GM12878 (cell line): ENCODE measurements around the gene RBM11. TPM values are rescaled to one million over a fixed set of nuclear protein-coding genes. Genes with fewer than 3 reads are reported as not detected.

Experiments used
- ATAC-seq: fragments of 200-7000 bp; cut with Tn5 transposase; 3 replicates; pipeline ENCODE4 v1.9.1; 2020; ENCODE audit warnings: mild to moderate bottlenecking, moderate library complexity
- BruUV-seq: library from RNA; stranded (reverse); fragments of 400-500 nt; replicated peaks from 2 replicates; lab custom pipeline; 2021; lab: Mats Ljungman, UMichigan
- CTCF ChIA-PET: fragments of 300-600 bp; sonication (Branson Sonifier 250); formaldehyde crosslinking; extraction: SDS; loops from one replicate; lab custom pipeline; 2021; ENCODE audit warnings: inconsistent platforms; lab: Yijun Ruan, JAX
- POLR2A ChIA-PET: fragments of 350-600 bp; formaldehyde crosslinking; extraction: SDS; loops from one replicate; lab custom pipeline; 2021; ENCODE audit warnings: inconsistent platforms; lab: Charles Lee
- RAD21 ChIA-PET: fragments of 300-600 bp; sonication (Branson Sonifier 250); formaldehyde crosslinking; loops from one replicate; lab custom pipeline; 2023; ENCODE audit warnings: antibody characterized with exemption; ENCODE audit not compliant: unreplicated experiment; lab: Charles Lee
- SMC1A ChIA-PET: fragments of 300-600 bp; sonication (Branson Sonifier 250); formaldehyde crosslinking; loops from one replicate; lab custom pipeline; 2023; ENCODE audit not compliant: unreplicated experiment, uncharacterized antibody; lab: Charles Lee
- DNase-seq: peaks from one replicate; pipeline ENCODE4 v3.0.0-alpha.2; 2011; ENCODE audit warnings: low read depth, low spot score
- FAIRE-seq: peaks from 3 replicates; lab custom pipeline; 2011; peaks lifted over from hg19 to GRCh38; lab: Jason Lieb, UNC
- H2AFZ ChIP-seq: 2 replicates; pipeline ENCODE4 v1.6.0; 2011; ENCODE audit warnings: low read depth, low read length, control low read depth; ENCODE audit not compliant: control insufficient read depth
- H3K27ac ChIP-seq: 2 replicates; pipeline ENCODE4 v1.5.1; 2011; ENCODE audit warnings: control low read depth; ENCODE audit not compliant: control insufficient read depth, insufficient read depth
- H3K27me3 ChIP-seq, 2 experiments: replicated peaks in 1 of 2; 2 replicates each; pipeline versions ENCODE4 v1.6.0 to v1.6.1; 2011; ENCODE audit warnings: low read length in 1 of 2; ENCODE audit not compliant: control insufficient read depth in 2 of 2, insufficient read depth in 2 of 2
- H3K36me3 ChIP-seq, 2 experiments: 2 replicates each; pipeline ENCODE4 v1.5.1; 2011; ENCODE audit warnings: low read length in 1 of 2; ENCODE audit not compliant: control insufficient read depth in 2 of 2, insufficient read depth in 2 of 2
- H3K4me1 ChIP-seq: 2 replicates; pipeline ENCODE4 v1.6.1; 2011; ENCODE audit warnings: mild to moderate bottlenecking, low read length, moderate library complexity, mixed read lengths; ENCODE audit not compliant: control insufficient read depth, insufficient read depth
- H3K4me2 ChIP-seq: 2 replicates; pipeline ENCODE4 v1.6.0; 2011; ENCODE audit warnings: control low read depth; ENCODE audit not compliant: control insufficient read depth, insufficient read depth
- H3K4me3 ChIP-seq: fragments of 200-600 bp; sonication (generic); 2 replicates; pipeline ENCODE4 v1.5.1; 2016
- H3K79me2 ChIP-seq: 2 replicates; pipeline ENCODE4 v1.6.0; 2011; ENCODE audit warnings: low read length; ENCODE audit not compliant: control insufficient read depth, insufficient read depth
- H3K9ac ChIP-seq: 2 replicates; pipeline ENCODE4 v1.8.0; 2011; ENCODE audit warnings: low read length, control low read depth, mixed read lengths; ENCODE audit not compliant: control insufficient read depth, insufficient read depth
- H3K9me3 ChIP-seq: replicated peaks from 3 replicates; pipeline ENCODE4 v1.5.1; 2011; ENCODE audit warnings: mild to moderate bottlenecking, low read length; ENCODE audit not compliant: control insufficient read depth, insufficient read depth
- H4K20me1 ChIP-seq: 2 replicates; pipeline ENCODE4 v1.6.0; 2011; ENCODE audit not compliant: control insufficient read depth, insufficient read depth
- CBFB ChIP-seq: IDR thresholded peaks from 2 replicates; pipeline ENCODE4 v1.6.1; 2016; ENCODE audit warnings: antibody characterized with exemption, low read depth
- CBX3 ChIP-seq: fragments of 200-600 bp; sonication (generic); IDR thresholded peaks from 2 replicates; pipeline ENCODE4 v1.6.1; 2016; ENCODE audit warnings: low read depth, borderline replicate concordance
- DPF2 ChIP-seq: fragments of 450-650 bp; IDR thresholded peaks from 2 replicates; pipeline ENCODE4 v1.6.1; 2017; ENCODE audit warnings: mild to moderate bottlenecking
- HDAC2 ChIP-seq: fragments of 200-600 bp; sonication (generic); IDR thresholded peaks from 2 replicates; pipeline ENCODE4 v1.6.1; 2017
- LARP7 ChIP-seq: fragments of 450-650 bp; IDR thresholded peaks from 2 replicates; pipeline ENCODE4 v1.6.1; 2017; ENCODE audit warnings: mild to moderate bottlenecking
- MTA3 ChIP-seq: IDR thresholded peaks from 2 replicates; pipeline ENCODE4 v1.6.1; 2012; ENCODE audit warnings: low read length, inconsistent platforms, borderline replicate concordance
- PAX5 ChIP-seq: IDR thresholded peaks from 2 replicates; pipeline ENCODE4 v1.6.1; 2011; ENCODE audit warnings: low read depth, low read length, borderline replicate concordance
- SREBF1 ChIP-seq: IDR thresholded peaks from 2 replicates; pipeline ENCODE4 v1.6.1; 2012; ENCODE audit warnings: mild to moderate bottlenecking, low read length
- WGBS: methylation state at CpG from one replicate; pipeline ENCODE4 v1.1.6; 2016; ENCODE audit warnings: low lambda C conversion rate; ENCODE audit not compliant: insufficient replicate concordance, insufficient coverage; ENCODE audit errors: missing lambda C conversion rate; 5-methylcytosine and 5-hydroxymethylcytosine counted together
- in situ Hi-C: fragments of 300-500 bp; cut with MboI; formaldehyde crosslinking; loops from 9 replicates; pipeline ENCODE4 v1.14.3; 2018; ENCODE audit warnings: mixed read lengths
- intact Hi-C: fragments of 100-400 bp; cut with micrococcal nuclease; formaldehyde crosslinking; loops from one replicate; pipeline ENCODE4 v1.14.2; 2022; ENCODE audit not compliant: unreplicated experiment
- polyA plus RNA-seq, 11 experiments: library from polyadenylated mRNA; depleted of rRNA in 4 of 11; unstranded in 6 of 11; stranded (reverse) in 5 of 11; fragments of >200 nt; fragmentation: Nextera tagmentation in 4 of 11; fragmentation: Illumina TruSeq in 1 of 11; extraction: Ambion mirVana in 4 of 11; extraction: Trizol in 1 of 11; gene quantifications; 1 replicate in 1 of 11; 2 replicates in 10 of 11; pipeline versions ENCODE4 v1.2.1 to v1.2.3, GENCODE V29; 2011 to 2016; ENCODE audit warnings: inconsistent platforms in 2 of 11, missing spikeins in 2 of 11, low read depth in 1 of 11
- total RNA-seq, 4 experiments: library from RNA; depleted of rRNA in 3 of 4; stranded (reverse); fragments of >200 nt in 3 of 4; fragmentation: Illumina TruSeq in 1 of 4; extraction: Trizol in 1 of 4; gene quantifications; 2 replicates each; pipeline versions ENCODE4 v1.2.1 to v1.2.3, GENCODE V29; 2013 to 2021
- TF ChIP-seq, protein P1 (sequence below): fragments of 450-650 bp; formaldehyde crosslinking; IDR thresholded peaks from 2 replicates; pipeline ENCODE4 v1.4.0; 2020; ENCODE audit warnings: mild to moderate bottlenecking, moderate library complexity
- TF ChIP-seq, protein P2 (sequence below): IDR thresholded peaks from 2 replicates; pipeline ENCODE4 v1.6.1; 2012; ENCODE audit warnings: low read length, inconsistent platforms

Gene RBM11
- total and polyA plus RNA-seq, 10 of the 15 experiments (the other 5 are each of a cell fraction or from before 2014, with no cell fraction given) = 0.29 to 1.8 (median 0.35) TPM; not detected in 1

DNA sequence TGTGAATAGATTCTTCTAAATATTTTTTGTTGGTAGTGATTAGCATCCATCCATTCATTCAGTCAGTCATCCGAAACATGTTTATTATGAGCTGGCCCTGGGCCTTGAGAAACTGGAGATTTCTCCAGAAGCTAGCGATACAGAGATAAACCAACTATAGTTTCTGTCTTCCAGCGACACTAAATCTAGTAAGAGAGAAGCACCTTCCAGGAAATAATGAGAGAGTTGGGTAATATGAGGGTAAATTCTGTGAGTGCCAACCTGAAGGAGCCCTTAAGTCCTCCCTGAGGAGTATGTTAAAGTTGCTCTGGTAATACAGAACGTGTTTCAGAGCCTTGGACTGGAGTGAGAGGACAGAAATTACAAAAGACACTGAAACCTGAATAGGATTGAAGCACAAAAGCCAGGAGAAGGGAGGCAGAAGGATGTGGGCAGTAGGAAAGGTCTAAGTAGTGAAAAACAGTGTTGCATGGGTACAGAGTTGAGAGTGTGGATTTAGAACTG lies 59.8 kb downstream of the RBM11 start:
- Histone ChIP-seq H3K4me2 (no peak overlapping the region), H3K27me3 (no peaks in the 10 kb centered on the region; a peak in 1 of 4 replicates), H2AFZ (no peak overlapping the region), H3K36me3 (no peaks in the 10 kb centered on the region), H3K27ac (no peak overlapping the region), H3K9me3 (no peaks in the 10 kb centered on the region), H3K4me1 (no peaks in the 10 kb centered on the region), H3K4me3 (no peak overlapping the region), H3K79me2 (no peaks in the 10 kb centered on the region), H4K20me1 (no peaks in the 10 kb centered on the region), H3K9ac (no peak overlapping the region)
- ChIA-PET POLR2A (no interaction called here), CTCF (no interaction called here), RAD21 (no interaction called here), SMC1A (no interaction called here)
- BruUV-seq = no TSS peak
- no peak for ATAC-seq
- WGBS = 13% methylated on average over 4 of the region's 4 CpGs
- in situ Hi-C loops (no loop called here), intact Hi-C loops (no loop called here)
- DNase-seq = no peak
- FAIRE-seq = no peak
- TF ChIP-seq, protein P1, sequence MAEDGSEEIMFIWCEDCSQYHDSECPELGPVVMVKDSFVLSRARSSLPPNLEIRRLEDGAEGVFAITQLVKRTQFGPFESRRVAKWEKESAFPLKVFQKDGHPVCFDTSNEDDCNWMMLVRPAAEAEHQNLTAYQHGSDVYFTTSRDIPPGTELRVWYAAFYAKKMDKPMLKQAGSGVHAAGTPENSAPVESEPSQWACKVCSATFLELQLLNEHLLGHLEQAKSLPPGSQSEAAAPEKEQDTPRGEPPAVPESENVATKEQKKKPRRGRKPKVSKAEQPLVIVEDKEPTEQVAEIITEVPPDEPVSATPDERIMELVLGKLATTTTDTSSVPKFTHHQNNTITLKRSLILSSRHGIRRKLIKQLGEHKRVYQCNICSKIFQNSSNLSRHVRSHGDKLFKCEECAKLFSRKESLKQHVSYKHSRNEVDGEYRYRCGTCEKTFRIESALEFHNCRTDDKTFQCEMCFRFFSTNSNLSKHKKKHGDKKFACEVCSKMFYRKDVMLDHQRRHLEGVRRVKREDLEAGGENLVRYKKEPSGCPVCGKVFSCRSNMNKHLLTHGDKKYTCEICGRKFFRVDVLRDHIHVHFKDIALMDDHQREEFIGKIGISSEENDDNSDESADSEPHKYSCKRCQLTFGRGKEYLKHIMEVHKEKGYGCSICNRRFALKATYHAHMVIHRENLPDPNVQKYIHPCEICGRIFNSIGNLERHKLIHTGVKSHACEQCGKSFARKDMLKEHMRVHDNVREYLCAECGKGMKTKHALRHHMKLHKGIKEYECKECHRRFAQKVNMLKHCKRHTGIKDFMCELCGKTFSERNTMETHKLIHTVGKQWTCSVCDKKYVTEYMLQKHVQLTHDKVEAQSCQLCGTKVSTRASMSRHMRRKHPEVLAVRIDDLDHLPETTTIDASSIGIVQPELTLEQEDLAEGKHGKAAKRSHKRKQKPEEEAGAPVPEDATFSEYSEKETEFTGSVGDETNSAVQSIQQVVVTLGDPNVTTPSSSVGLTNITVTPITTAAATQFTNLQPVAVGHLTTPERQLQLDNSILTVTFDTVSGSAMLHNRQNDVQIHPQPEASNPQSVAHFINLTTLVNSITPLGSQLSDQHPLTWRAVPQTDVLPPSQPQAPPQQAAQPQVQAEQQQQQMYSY (CRISPR knock-in tag) = no peak
- no peak for TF ChIP-seq DPF2
- no peak for TF ChIP-seq HDAC2
- TF ChIP-seq CBX3 = no peak
- no peak for TF ChIP-seq CBFB
- no peak for TF ChIP-seq SREBF1
- TF ChIP-seq MTA3 = no peak
- TF ChIP-seq, protein P2, sequence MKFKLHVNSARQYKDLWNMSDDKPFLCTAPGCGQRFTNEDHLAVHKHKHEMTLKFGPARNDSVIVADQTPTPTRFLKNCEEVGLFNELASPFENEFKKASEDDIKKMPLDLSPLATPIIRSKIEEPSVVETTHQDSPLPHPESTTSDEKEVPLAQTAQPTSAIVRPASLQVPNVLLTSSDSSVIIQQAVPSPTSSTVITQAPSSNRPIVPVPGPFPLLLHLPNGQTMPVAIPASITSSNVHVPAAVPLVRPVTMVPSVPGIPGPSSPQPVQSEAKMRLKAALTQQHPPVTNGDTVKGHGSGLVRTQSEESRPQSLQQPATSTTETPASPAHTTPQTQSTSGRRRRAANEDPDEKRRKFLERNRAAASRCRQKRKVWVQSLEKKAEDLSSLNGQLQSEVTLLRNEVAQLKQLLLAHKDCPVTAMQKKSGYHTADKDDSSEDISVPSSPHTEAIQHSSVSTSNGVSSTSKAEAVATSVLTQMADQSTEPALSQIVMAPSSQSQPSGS = no peak
- no peak for TF ChIP-seq PAX5
- no peak for TF ChIP-seq LARP7

Other genes with a start within 250 kb of the RBM11 start
- not detected in 2 replicates for gene LIPI, start 5.2 kb upstream of the RBM11 start, total RNA-seq (2014; rRNA removed)
- not detected in 2 replicates for gene LIPI, start 5.2 kb upstream of the RBM11 start, total RNA-seq (2014; rRNA removed; fragmentation: Illumina TruSeq; extraction: Trizol)
- not detected in 2 replicates for gene LIPI, start 5.2 kb upstream of the RBM11 start, total RNA-seq (2021)
- 0.17 TPM in 1 of 2 replicates, not detected in the other for gene LIPI, start 5.2 kb upstream of the RBM11 start, polyA plus RNA-seq (2011; rRNA removed)
- 0.24 and 0.32 TPM in 2 replicates for gene LIPI, start 5.2 kb upstream of the RBM11 start, polyA plus RNA-seq (2014; fragmentation: Illumina TruSeq; extraction: Trizol)
- under 1 TPM; 0.05 to 0.10 TPM for gene LIPI, start 5.2 kb upstream of the RBM11 start, polyA plus RNA-seq (2014; fragmentation: Nextera tagmentation; extraction: Ambion mirVana)
- not detected in 2 replicates for gene LIPI, start 5.2 kb upstream of the RBM11 start, polyA plus RNA-seq (2014; rRNA removed)
- under 1 TPM; 0.08 to 0.13 TPM for gene LIPI, start 5.2 kb upstream of the RBM11 start, polyA plus RNA-seq (2016; fragmentation: Nextera tagmentation; extraction: Ambion mirVana)
- 16.2 and 21.1 TPM in 2 replicates for gene HSPA13, start 167.0 kb downstream of the RBM11 start, total RNA-seq (2014; rRNA removed)
- gene HSPA13, start 167.0 kb downstream of the RBM11 start, total RNA-seq (2014; rRNA removed; fragmentation: Illumina TruSeq; extraction: Trizol) = 21.7 and 22.1 TPM in 2 replicates
- 17.4 and 19.4 TPM in 2 replicates for gene HSPA13, start 167.0 kb downstream of the RBM11 start, total RNA-seq (2021)
- gene HSPA13, start 167.0 kb downstream of the RBM11 start, polyA plus RNA-seq (2011; rRNA removed) = 22.1 and 36.2 TPM in 2 replicates
- 16.6 and 20.7 TPM in 2 replicates for gene HSPA13, start 167.0 kb downstream of the RBM11 start, polyA plus RNA-seq (2014; fragmentation: Illumina TruSeq; extraction: Trizol)
- gene HSPA13, start 167.0 kb downstream of the RBM11 start, polyA plus RNA-seq (2014; fragmentation: Nextera tagmentation; extraction: Ambion mirVana) = 10 to 100 TPM; 10.0 to 17.7 TPM
- gene HSPA13, start 167.0 kb downstream of the RBM11 start, polyA plus RNA-seq (2014; rRNA removed) = 10.0 and 10.8 TPM in 2 replicates
- gene HSPA13, start 167.0 kb downstream of the RBM11 start, polyA plus RNA-seq (2016; fragmentation: Nextera tagmentation; extraction: Ambion mirVana) = 10 to 100 TPM; 24.5 to 26.9 TPM